K562 (cell line): ENCODE measurements around the gene DDAH1. TPM values are rescaled to one million over a fixed set of nuclear protein-coding genes. Genes with fewer than 3 reads are reported as not detected.

Experiments used
- ATAC-seq: fragments of 200-7000 bp; cut with Tn5 transposase; 3 replicates; pipeline ENCODE4 v1.9.1; 2020; ENCODE audit warnings: moderate library complexity
- BruUV-seq: library from RNA; stranded (reverse); fragments of 400-500 nt; replicated peaks from 2 replicates; lab custom pipeline; 2021; lab: Mats Ljungman, UMichigan
- CTCF ChIA-PET: fragments of 300-600 bp; formaldehyde crosslinking; extraction: SDS; loops from one replicate; lab custom pipeline; 2021; ENCODE audit warnings: low intra/inter-chr PET ratio; lab: Yijun Ruan, JAX
- POLR2A ChIA-PET: fragments of 300-600, 350-650 bp; sonication (Branson Sonifier 250); formaldehyde crosslinking; extraction: SDS; loops from one replicate; lab custom pipeline; 2021; ENCODE audit warnings: antibody characterized with exemption, inconsistent platforms; lab: Yijun Ruan, JAX
- DNase-seq, 4 experiments: peaks; one replicate each; pipeline versions ENCODE4 v3.0.0 to v3.0.0-alpha.2; 2011 to 2018; ENCODE audit warnings: low spot score in 3 of 4, mixed read lengths in 3 of 4; ENCODE audit errors: extremely low read depth in 1 of 4
- FAIRE-seq: peaks from 2 replicates; lab custom pipeline; 2011; peaks lifted over from hg19 to GRCh38; lab: Jason Lieb, UNC
- H2AFZ ChIP-seq: 2 replicates; pipeline ENCODE4 v1.6.0; 2011; ENCODE audit warnings: low read depth, low read length, control low read depth, inconsistent platforms
- H3K27ac ChIP-seq: fragments of 200-600 bp; 3 replicates; pipeline ENCODE4 v1.8.0; 2011; ENCODE audit warnings: low read depth, mild to moderate bottlenecking, control low read depth, inconsistent platforms, low read length, moderate library complexity, mixed read lengths; ENCODE audit errors: extremely low read depth
- H3K27me3 ChIP-seq, 2 experiments: fragments of 300-600 bp in 1 of 2; 2 replicates in 1 of 2; 3 replicates in 1 of 2; pipeline versions ENCODE4 v1.6.0 to v1.8.0; 2011; ENCODE audit warnings: inconsistent platforms in 2 of 2, low read length in 2 of 2, mild to moderate bottlenecking in 1 of 2, mixed read lengths in 1 of 2, moderate library complexity in 1 of 2; ENCODE audit not compliant: control insufficient read depth in 2 of 2, insufficient read depth in 2 of 2
- H3K36me3 ChIP-seq: fragments of 300-600 bp; 3 replicates; pipeline ENCODE4 v1.8.0; 2011; ENCODE audit warnings: mild to moderate bottlenecking, low read length, inconsistent platforms; ENCODE audit not compliant: control insufficient read depth, insufficient read depth
- H3K4me1 ChIP-seq, 2 experiments: fragments of 200-600 bp in 1 of 2; replicated peaks in 1 of 2; 2 replicates in 1 of 2; 3 replicates in 1 of 2; pipeline versions ENCODE4 v1.5.1 to v1.8.0; 2011; ENCODE audit warnings: inconsistent platforms in 2 of 2, low read length in 2 of 2, mild to moderate bottlenecking in 1 of 2, mixed read lengths in 1 of 2, moderate library complexity in 1 of 2; ENCODE audit not compliant: control insufficient read depth in 2 of 2, insufficient read depth in 2 of 2
- H3K4me2 ChIP-seq: 2 replicates; pipeline ENCODE4 v1.6.1; 2011; ENCODE audit warnings: low read length, control low read depth, inconsistent platforms, mixed read lengths; ENCODE audit not compliant: insufficient read depth
- H3K4me3 ChIP-seq: fragments of 200-600 bp; sonication (generic), shearing (Covaris generic); 2 replicates; pipeline ENCODE4 v1.5.1; 2016; ENCODE audit warnings: control low read depth, inconsistent platforms
- H3K79me2 ChIP-seq: fragments of 200-600 bp; 3 replicates; pipeline ENCODE4 v1.8.0; 2011; ENCODE audit warnings: low read length, inconsistent platforms; ENCODE audit not compliant: control insufficient read depth, insufficient read depth
- H3K9ac ChIP-seq, 2 experiments: 2 replicates each; pipeline versions ENCODE4 v1.6.0 to v1.6.1; 2011; ENCODE audit warnings: low read depth in 2 of 2, low read length in 2 of 2, control low read depth in 1 of 2, inconsistent platforms in 1 of 2, mild to moderate bottlenecking in 1 of 2, mixed read lengths in 1 of 2; ENCODE audit not compliant: insufficient read depth in 1 of 2
- H3K9me1 ChIP-seq: one replicate; pipeline ENCODE4 v1.6.0; 2011; ENCODE audit warnings: inconsistent platforms, mild to moderate bottlenecking, low read length, moderate library complexity; ENCODE audit not compliant: control insufficient read depth, insufficient read depth
- H3K9me3 ChIP-seq: replicated peaks from 2 replicates; pipeline ENCODE4 v1.5.1; 2011; ENCODE audit warnings: low read depth, low read length, inconsistent platforms; ENCODE audit not compliant: control insufficient read depth, insufficient read depth
- H4K20me1 ChIP-seq: replicated peaks from 2 replicates; pipeline ENCODE4 v1.6.1; 2011; ENCODE audit warnings: low read length, inconsistent platforms, mixed read lengths; ENCODE audit not compliant: control insufficient read depth, insufficient read depth
- BDP1 ChIP-seq: IDR thresholded peaks from 3 replicates; pipeline ENCODE4 v1.6.1; 2011; ENCODE audit not compliant: insufficient read length, insufficient read depth
- CEBPB ChIP-seq: fragments of 450-650 bp; IDR thresholded peaks from 2 replicates; pipeline ENCODE4 v1.6.1; 2016; ENCODE audit warnings: missing genetic modification characterization, missing compliant biosample characterization
- CSDE1 ChIP-seq, 2 experiments: fragments of 450-650 bp; IDR thresholded peaks; 2 replicates each; pipeline ENCODE4 v1.6.1; 2016; ENCODE audit warnings: mild to moderate bottlenecking in 1 of 2
- PCBP2 ChIP-seq: fragments of 200-400 bp; formaldehyde crosslinking; IDR thresholded peaks from 2 replicates; pipeline ENCODE4 v1.6.1; 2018; ENCODE audit warnings: low read length, low read depth, mild to moderate bottlenecking, moderate library complexity; ENCODE audit not compliant: poor library complexity, severe bottlenecking
- RBFOX2 ChIP-seq: fragments of 200-400 bp; formaldehyde crosslinking; IDR thresholded peaks from 2 replicates; pipeline ENCODE4 v1.6.1; 2017; ENCODE audit warnings: low read depth, mild to moderate bottlenecking, low read length, moderate library complexity
- SETDB1 ChIP-seq: IDR thresholded peaks from one replicate; pipeline ENCODE4 v1.6.1; 2012; ENCODE audit warnings: low read length, control low read depth, inconsistent platforms
- XRCC3 ChIP-seq: fragments of 450-650 bp; IDR thresholded peaks from 2 replicates; pipeline ENCODE4 v1.6.1; 2017; ENCODE audit warnings: mild to moderate bottlenecking, moderate library complexity
- ZNF165 ChIP-seq: fragments of 250-450 bp; sonication (Bioruptor Pico); IDR thresholded peaks from 2 replicates; pipeline ENCODE4 v1.4.0; 2020; ENCODE audit warnings: borderline replicate concordance
- WGBS: fragments of 100-300 bp; shearing (Covaris generic); methylation state at CpG from one replicate; pipeline ENCODE4 v1.1.6; 2016; ENCODE audit warnings: low coverage, mixed read lengths; ENCODE audit not compliant: insufficient coverage; ENCODE audit errors: missing lambda C conversion rate; 5-methylcytosine and 5-hydroxymethylcytosine counted together
- in situ Hi-C: fragments of 300-500 bp; cut with MboI; formaldehyde crosslinking; loops from 4 replicates; pipeline ENCODE4 v1.15.0; 2018; ENCODE audit warnings: inconsistent platforms, mixed read lengths
- intact Hi-C: fragments of 100-400 bp; cut with micrococcal nuclease; formaldehyde crosslinking; loops from 2 replicates; pipeline ENCODE4 v1.14.2; 2022
- polyA plus RNA-seq, 8 experiments: library from polyadenylated mRNA; depleted of rRNA in 4 of 8; stranded (reverse) in 5 of 8; unstranded in 3 of 8; fragments of >200 nt; fragmentation: Nextera tagmentation in 2 of 8; fragmentation: Illumina TruSeq in 1 of 8; extraction: Ambion mirVana in 2 of 8; extraction: Trizol in 1 of 8; gene quantifications; 2 replicates each; pipeline versions ENCODE4 v1.2.1 to v1.2.3, GENCODE V29; 2011 to 2014; ENCODE audit warnings: inconsistent platforms in 1 of 8, missing spikeins in 1 of 8
- total RNA-seq, 7 experiments: library from RNA; depleted of rRNA in 6 of 7; stranded (reverse); fragments of >200 nt in 6 of 7; fragmentation: Illumina TruSeq in 2 of 7; extraction: Trizol in 2 of 7; gene quantifications; 2 replicates each; pipeline versions ENCODE4 v1.2.1 to v1.2.3, GENCODE V29; 2011 to 2021; ENCODE audit warnings: low replicate concordance in 1 of 7
- TF ChIP-seq, protein P1 (sequence below): sonication (generic); formaldehyde crosslinking; IDR thresholded peaks from 2 replicates; pipeline ENCODE4 v1.8.1; 2022; ENCODE audit warnings: missing genetic modification reagents
- TF ChIP-seq, protein P2 (sequence below): fragments of 250-450 bp; sonication (Bioruptor Pico); IDR thresholded peaks from 2 replicates; pipeline ENCODE4 v1.4.0; 2020; ENCODE audit warnings: mild to moderate bottlenecking
- TF ChIP-seq, protein P3 (sequence below): fragments of 450-650 bp; formaldehyde crosslinking; conservative IDR thresholded peaks from 2 replicates; pipeline ENCODE4 v1.4.0; 2022; ENCODE audit warnings: mild to moderate bottlenecking, missing genetic modification characterization

Gene DDAH1
- total and polyA plus RNA-seq, 9 of the 15 experiments (the other 6 are each of a cell fraction or from before 2014, with no cell fraction given): 0.04 to 0.24 (median 0.10) TPM

DNA sequence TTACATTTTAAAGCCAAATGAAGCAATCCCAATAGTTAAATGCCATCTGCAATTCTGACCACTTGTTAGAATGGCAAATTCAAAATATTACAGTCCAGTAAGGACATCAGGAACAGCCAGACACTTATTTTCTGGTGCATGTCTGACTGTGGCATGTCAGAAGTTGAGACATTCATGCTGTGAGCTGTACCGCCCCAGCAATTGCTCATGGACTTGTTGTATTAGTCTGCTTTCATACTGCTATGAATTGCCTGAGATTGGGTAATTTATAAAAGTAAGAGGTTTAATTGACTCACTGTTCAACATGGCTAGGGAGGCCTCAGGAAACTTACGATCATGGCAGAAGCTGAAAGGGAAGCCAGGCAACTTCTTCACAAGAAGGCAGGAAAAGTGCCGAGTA is 19.1 kb downstream of the DDAH1 start:
- Histone ChIP-seq H3K27ac (no peak overlapping the region), H3K4me1 (no peaks in the 10 kb centered on the region), H3K36me3 (no peaks in the 10 kb centered on the region), H3K4me3 (no peak overlapping the region), H2AFZ (no peak overlapping the region), H3K27me3 (no peaks in the 10 kb centered on the region), H3K9me3 (no peaks in the 10 kb centered on the region), H3K79me2 (no peaks in the 10 kb centered on the region), H3K4me2 (no peak overlapping the region), H4K20me1 (no peaks in the 10 kb centered on the region), H3K9me1 (no peaks in the 10 kb centered on the region), H3K9ac (no peak overlapping the region)
- ATAC-seq (no peak), DNase-seq (no peak), FAIRE-seq (no peak)
- 0% methylated on average over 3 of the region's 3 CpGs for WGBS
- no peak for TF ChIP-seq RBFOX2
- no peak for TF ChIP-seq CEBPB (tag)
- TF ChIP-seq XRCC3: no peak
- no peak for TF ChIP-seq BDP1
- no peak for TF ChIP-seq CSDE1 (IDR thresholded peaks at IDR 0.05)
- no peak for TF ChIP-seq ZNF165 (CRISPR knock-in tag)
- CTCF ChIA-PET: no interaction called here
- BruUV-seq: no TSS peak
- intact Hi-C loops (no loop called here), in situ Hi-C loops (no loop called here)
- POLR2A ChIA-PET: interaction anchor here (0.9 kb wide), 1 partner anchor 135 kb away, joined by 3 read pairs; no protein-coding TSS in a partner anchor

DNA sequence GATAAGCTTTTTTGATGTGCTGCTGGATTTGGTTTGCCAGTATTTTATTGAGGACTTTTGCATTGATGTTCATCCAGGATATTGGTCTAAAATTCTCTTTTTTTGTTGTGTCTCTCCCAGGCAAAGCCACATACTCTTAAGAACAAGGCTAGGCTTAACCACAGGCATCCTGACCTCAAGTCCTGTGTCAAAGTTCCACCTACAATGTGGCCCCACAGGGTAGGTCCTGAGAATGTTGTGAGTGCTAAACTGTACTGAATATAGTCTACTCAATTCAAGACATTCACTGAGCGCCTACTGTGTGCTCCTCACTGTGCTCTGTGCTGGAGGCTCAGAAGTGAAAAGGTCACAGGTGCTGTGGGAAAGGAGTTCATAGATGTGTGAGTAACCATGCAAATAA is 20.6 kb downstream of the DDAH1 start:
- H3K4me3 ChIP-seq: no peak overlapping the region
- in situ Hi-C loops: no loop called here
- intact Hi-C loops: no loop called here
- no peaks in the 10 kb centered on the region for H3K27me3 ChIP-seq
- ChIA-PET CTCF (no interaction called here), POLR2A (no interaction called here)
- H3K9me1 ChIP-seq: no peaks in the 10 kb centered on the region
- H3K79me2 ChIP-seq: no peaks in the 10 kb centered on the region
- H3K9ac ChIP-seq: no peak overlapping the region
- H3K4me2 ChIP-seq: no peak overlapping the region
- no peaks in the 10 kb centered on the region for H3K4me1 ChIP-seq
- WGBS: 0% methylated on average over 1 of the region's 1 CpG
- FAIRE-seq (no peak), ATAC-seq (no peak), DNase-seq (no peak)
- no peaks in the 10 kb centered on the region for H3K9me3 ChIP-seq
- H3K27ac ChIP-seq: no peak overlapping the region
- BruUV-seq: no TSS peak
- H4K20me1 ChIP-seq: no peaks in the 10 kb centered on the region
- H3K36me3 ChIP-seq: no peaks in the 10 kb centered on the region
- H2AFZ ChIP-seq: no peak overlapping the region
- TF ChIP-seq, protein P1, sequence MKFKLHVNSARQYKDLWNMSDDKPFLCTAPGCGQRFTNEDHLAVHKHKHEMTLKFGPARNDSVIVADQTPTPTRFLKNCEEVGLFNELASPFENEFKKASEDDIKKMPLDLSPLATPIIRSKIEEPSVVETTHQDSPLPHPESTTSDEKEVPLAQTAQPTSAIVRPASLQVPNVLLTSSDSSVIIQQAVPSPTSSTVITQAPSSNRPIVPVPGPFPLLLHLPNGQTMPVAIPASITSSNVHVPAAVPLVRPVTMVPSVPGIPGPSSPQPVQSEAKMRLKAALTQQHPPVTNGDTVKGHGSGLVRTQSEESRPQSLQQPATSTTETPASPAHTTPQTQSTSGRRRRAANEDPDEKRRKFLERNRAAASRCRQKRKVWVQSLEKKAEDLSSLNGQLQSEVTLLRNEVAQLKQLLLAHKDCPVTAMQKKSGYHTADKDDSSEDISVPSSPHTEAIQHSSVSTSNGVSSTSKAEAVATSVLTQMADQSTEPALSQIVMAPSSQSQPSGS (CRISPR knock-in tag): no peak
- TF ChIP-seq SETDB1: no peak
- TF ChIP-seq, protein P2, sequence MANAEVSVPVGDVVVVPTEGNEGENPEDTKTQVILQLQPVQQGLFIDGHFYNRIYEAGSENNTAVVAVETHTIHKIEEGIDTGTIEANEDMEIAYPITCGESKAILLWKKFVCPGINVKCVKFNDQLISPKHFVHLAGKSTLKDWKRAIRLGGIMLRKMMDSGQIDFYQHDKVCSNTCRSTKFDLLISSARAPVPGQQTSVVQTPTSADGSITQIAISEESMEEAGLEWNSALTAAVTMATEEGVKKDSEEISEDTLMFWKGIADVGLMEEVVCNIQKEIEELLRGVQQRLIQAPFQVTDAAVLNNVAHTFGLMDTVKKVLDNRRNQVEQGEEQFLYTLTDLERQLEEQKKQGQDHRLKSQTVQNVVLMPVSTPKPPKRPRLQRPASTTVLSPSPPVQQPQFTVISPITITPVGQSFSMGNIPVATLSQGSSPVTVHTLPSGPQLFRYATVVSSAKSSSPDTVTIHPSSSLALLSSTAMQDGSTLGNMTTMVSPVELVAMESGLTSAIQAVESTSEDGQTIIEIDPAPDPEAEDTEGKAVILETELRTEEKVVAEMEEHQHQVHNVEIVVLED (CRISPR knock-in tag): no peak
- TF ChIP-seq, protein P3, sequence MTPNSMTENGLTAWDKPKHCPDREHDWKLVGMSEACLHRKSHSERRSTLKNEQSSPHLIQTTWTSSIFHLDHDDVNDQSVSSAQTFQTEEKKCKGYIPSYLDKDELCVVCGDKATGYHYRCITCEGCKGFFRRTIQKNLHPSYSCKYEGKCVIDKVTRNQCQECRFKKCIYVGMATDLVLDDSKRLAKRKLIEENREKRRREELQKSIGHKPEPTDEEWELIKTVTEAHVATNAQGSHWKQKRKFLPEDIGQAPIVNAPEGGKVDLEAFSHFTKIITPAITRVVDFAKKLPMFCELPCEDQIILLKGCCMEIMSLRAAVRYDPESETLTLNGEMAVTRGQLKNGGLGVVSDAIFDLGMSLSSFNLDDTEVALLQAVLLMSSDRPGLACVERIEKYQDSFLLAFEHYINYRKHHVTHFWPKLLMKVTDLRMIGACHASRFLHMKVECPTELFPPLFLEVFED: no peak
- TF ChIP-seq PCBP2: no peak
